PC-9 (cell line): ENCODE data around the gene NGDN. TPM values are rescaled to one million over a fixed set of nuclear protein-coding genes. Genes with fewer than 3 reads are reported as not detected.

ENCODE experiments used
- BruUV-seq: library from RNA; stranded (reverse); fragments of 400-500 nt; replicated peaks from 2 replicates; lab custom pipeline; 2021; lab: Mats Ljungman, UMichigan
- CTCF ChIA-PET: fragments of 300-600 bp; sonication (Branson Sonifier 250); formaldehyde crosslinking; loops from one replicate; lab custom pipeline; 2022; ENCODE audit warnings: antibody characterized with exemption; lab: Charles Lee
- POLR2A ChIA-PET: fragments of 300-600 bp; sonication (Branson Sonifier 250); formaldehyde crosslinking; loops from one replicate; lab custom pipeline; 2022; ENCODE audit warnings: antibody characterized with exemption; ENCODE audit not compliant: unreplicated experiment; lab: Charles Lee
- DNase-seq, 2 experiments: peaks; one replicate each; pipeline versions ENCODE4 v3.0.0 to v3.0.0-alpha.2; 2015 to 2022; ENCODE audit warnings: mixed read lengths in 1 of 2
- H2AFZ ChIP-seq: fragments of 200-600 bp; sonication (generic); 2 replicates; pipeline ENCODE4 v1.8.1; 2017; ENCODE audit warnings: antibody characterized with exemption
- H3F3A ChIP-seq: fragments of 200-600 bp; sonication (generic); 2 replicates; pipeline ENCODE4 v1.8.1; 2017; ENCODE audit warnings: antibody characterized with exemption, mild to moderate bottlenecking, low read depth; ENCODE audit not compliant: insufficient read depth
- H3K27ac ChIP-seq: fragments of 200-600 bp; sonication (generic); 2 replicates; pipeline ENCODE4 v1.6.1; 2016; ENCODE audit warnings: mixed run types
- H3K27me3 ChIP-seq: fragments of 200-600 bp; sonication (generic); 2 replicates; pipeline ENCODE4 v1.6.1; 2016; ENCODE audit warnings: low read depth, mixed run types; ENCODE audit not compliant: insufficient read depth
- H3K36me3 ChIP-seq: fragments of 200-600 bp; sonication (generic); 2 replicates; pipeline ENCODE4 v1.6.1; 2016; ENCODE audit warnings: low read depth, mixed run types
- H3K4me1 ChIP-seq: fragments of 200-600 bp; sonication (generic); replicated peaks from 2 replicates; pipeline ENCODE4 v1.6.1; 2016; ENCODE audit warnings: mixed run types; ENCODE audit not compliant: insufficient read depth
- H3K4me2 ChIP-seq: fragments of 200-600 bp; sonication (generic); 2 replicates; pipeline ENCODE4 v1.6.1; 2017; ENCODE audit warnings: mixed run types
- H3K4me3 ChIP-seq: fragments of 200-600 bp; sonication (generic); 2 replicates; pipeline ENCODE4 v1.6.1; 2016; ENCODE audit warnings: mixed run types
- H3K79me2 ChIP-seq: fragments of 200-600 bp; sonication (generic); 2 replicates; pipeline ENCODE4 v1.6.1; 2017; ENCODE audit warnings: low read depth, mixed run types
- H3K9me2 ChIP-seq: fragments of 200-600 bp; sonication (generic); 2 replicates; pipeline ENCODE4 v1.8.1; 2017; ENCODE audit warnings: mild to moderate bottlenecking; ENCODE audit not compliant: insufficient read depth
- H3K9me3 ChIP-seq: fragments of 200-600 bp; sonication (generic); 2 replicates; pipeline ENCODE4 v1.8.1; 2016; ENCODE audit warnings: low read depth; ENCODE audit not compliant: insufficient read depth
- H4K20me1 ChIP-seq: fragments of 200-600 bp; sonication (generic); 2 replicates; pipeline ENCODE4 v1.8.1; 2017; ENCODE audit not compliant: insufficient read depth
- EZH2 ChIP-seq: fragments of 200-600 bp; sonication (generic); IDR thresholded peaks from 2 replicates; pipeline ENCODE4 v1.8.0; 2017; ENCODE audit warnings: antibody characterized with exemption, low read depth
- intact Hi-C: fragments of 100-400 bp; cut with micrococcal nuclease; formaldehyde crosslinking; loops from one replicate; pipeline ENCODE4 v1.10.0; 2022; ENCODE audit not compliant: unreplicated experiment
- total RNA-seq: library from RNA; stranded (reverse); gene quantifications from 2 replicates; pipeline ENCODE4 v1.2.3, GENCODE V29; 2021
- TF ChIP-seq, protein P1 (sequence below): fragments of 200-600 bp; sonication (generic); conservative IDR thresholded peaks from 2 replicates; pipeline ENCODE4 v1.6.1; 2017; ENCODE audit warnings: mixed run types, antibody characterized with exemption, mild to moderate bottlenecking, moderate library complexity

The NGDN gene
- total RNA-seq, 1 experiment from 2014 or later, result 23.1 TPM

DNA sequence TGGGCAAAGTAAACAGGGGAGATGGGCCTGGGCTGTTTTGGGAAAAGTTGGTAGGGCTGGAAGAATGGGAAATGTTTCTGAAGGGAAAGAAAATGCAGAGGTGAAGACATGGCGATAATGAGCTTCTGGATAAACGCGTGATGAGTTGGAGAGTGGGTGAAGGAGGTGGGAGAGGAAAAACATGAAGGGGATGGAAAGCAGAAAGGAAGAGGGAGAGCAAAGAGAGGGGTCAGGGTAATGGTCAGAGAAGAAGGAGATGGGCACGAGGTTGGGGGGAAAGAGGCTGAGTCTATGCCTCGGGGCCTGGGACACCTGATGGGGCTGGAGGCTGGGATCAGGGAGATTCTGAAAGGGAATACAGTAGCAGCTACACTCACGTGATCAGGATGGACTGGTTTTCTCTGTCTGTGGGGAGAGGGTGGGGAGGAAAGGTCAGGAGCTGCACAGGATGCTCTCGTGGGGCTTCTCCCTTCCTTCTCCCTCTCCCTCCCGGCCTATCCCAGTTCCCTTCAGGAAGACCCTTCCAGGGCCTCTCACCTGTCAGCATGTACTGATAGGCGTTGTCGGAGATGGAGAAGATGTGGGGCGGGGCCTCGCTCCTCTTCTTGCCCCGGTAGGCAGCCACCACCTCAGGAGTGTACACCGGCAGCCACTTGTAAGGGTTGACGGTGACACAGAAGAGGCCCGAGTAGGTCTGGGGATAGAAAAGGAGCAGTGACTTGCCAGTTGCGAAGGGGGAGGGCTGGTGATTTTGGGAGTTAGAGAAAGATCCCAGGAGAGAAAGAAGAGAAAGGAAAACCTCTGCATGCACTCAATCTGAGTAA, 37.2 kb upstream of the NGDN start:
- Histone ChIP-seq H3K4me2 (no peak overlapping the region), H3F3A (no peaks in the 10 kb centered on the region), H3K9me2 (no peaks in the 10 kb centered on the region), H3K27me3 (peaks cover 86% of the 10 kb centered on the region), H3K4me1 (no peaks in the 10 kb centered on the region), H4K20me1 (no peaks in the 10 kb centered on the region), H3K36me3 (no peaks in the 10 kb centered on the region), H3K79me2 (no peaks in the 10 kb centered on the region), H3K4me3 (no peak overlapping the region), H3K27ac (no peak overlapping the region), H3K9me3 (no peaks in the 10 kb centered on the region), H2AFZ (no peak overlapping the region)
- BruUV-seq, result no TSS peak
- ChIA-PET POLR2A (no interaction called here), CTCF (no interaction called here)
- TF ChIP-seq, protein P1, sequence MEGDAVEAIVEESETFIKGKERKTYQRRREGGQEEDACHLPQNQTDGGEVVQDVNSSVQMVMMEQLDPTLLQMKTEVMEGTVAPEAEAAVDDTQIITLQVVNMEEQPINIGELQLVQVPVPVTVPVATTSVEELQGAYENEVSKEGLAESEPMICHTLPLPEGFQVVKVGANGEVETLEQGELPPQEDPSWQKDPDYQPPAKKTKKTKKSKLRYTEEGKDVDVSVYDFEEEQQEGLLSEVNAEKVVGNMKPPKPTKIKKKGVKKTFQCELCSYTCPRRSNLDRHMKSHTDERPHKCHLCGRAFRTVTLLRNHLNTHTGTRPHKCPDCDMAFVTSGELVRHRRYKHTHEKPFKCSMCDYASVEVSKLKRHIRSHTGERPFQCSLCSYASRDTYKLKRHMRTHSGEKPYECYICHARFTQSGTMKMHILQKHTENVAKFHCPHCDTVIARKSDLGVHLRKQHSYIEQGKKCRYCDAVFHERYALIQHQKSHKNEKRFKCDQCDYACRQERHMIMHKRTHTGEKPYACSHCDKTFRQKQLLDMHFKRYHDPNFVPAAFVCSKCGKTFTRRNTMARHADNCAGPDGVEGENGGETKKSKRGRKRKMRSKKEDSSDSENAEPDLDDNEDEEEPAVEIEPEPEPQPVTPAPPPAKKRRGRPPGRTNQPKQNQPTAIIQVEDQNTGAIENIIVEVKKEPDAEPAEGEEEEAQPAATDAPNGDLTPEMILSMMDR, result no peak
- DNase-seq, result no peak
- intact Hi-C loops, result no loop called here

DNA sequence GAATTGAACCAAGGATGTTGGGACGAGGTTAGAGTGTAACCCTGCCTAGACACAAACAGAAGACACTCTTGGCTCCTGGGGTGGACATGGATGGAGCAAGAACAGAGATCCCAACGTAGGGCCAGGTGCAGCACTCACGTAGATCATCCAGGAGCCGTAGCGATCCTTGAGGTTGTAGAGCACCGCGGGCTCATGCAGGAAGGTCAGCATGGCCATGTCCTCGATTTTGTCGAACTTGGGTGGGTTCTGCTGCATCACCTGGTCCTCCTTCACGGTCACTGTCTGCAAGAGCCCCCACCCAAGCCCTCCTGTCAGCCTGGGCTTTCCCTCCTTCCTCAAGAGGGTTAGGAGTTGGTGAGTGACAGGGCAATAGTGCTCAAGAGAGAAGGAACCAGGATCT, 36.6 kb upstream of the NGDN start:
- H3K9me2 ChIP-seq, result no peaks in the 10 kb centered on the region
- H3K4me3 ChIP-seq, result no peak overlapping the region
- DNase-seq, result no peak
- H3K27me3 ChIP-seq, result peaks cover 81% of the 10 kb centered on the region
- no peaks in the 10 kb centered on the region for H3K4me1 ChIP-seq
- TF ChIP-seq, protein P1, result no peak
- TF ChIP-seq EZH2, result no peak
- intact Hi-C loops, result no loop called here
- ChIA-PET POLR2A (no interaction called here), CTCF (no interaction called here)
- H3F3A ChIP-seq, result no peaks in the 10 kb centered on the region
- no peaks in the 10 kb centered on the region for H4K20me1 ChIP-seq
- no peaks in the 10 kb centered on the region for H3K79me2 ChIP-seq
- H3K36me3 ChIP-seq, result no peaks in the 10 kb centered on the region
- no peak overlapping the region for H3K27ac ChIP-seq
- no peaks in the 10 kb centered on the region for H3K9me3 ChIP-seq
- no TSS peak for BruUV-seq
- H3K4me2 ChIP-seq, result no peak overlapping the region
- no peak overlapping the region for H2AFZ ChIP-seq

DNA sequence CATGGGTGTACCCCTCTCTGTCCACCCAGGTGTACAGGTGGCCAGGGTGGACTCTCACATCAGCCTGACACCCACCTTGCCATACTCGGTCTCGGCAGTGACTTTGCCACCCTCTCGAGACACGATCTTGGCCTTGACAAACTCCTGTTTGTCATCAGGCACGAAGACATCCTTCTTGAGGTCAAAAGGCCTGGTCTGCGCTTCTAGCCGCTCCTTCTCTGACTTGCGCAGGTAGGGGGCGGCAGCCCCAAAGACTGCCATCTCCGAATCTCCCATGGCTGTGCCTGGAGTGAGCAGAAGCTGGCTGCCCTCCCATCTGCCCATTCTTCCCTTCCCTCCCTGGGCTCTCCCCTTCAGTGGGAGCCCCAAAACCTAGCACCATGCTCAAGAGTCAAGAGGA, 36.0 kb upstream of the NGDN start:
- Histone ChIP-seq H4K20me1 (no peaks in the 10 kb centered on the region), H3K27me3 (peaks cover 81% of the 10 kb centered on the region), H3K36me3 (no peaks in the 10 kb centered on the region), H3K4me2 (no peak overlapping the region), H3K4me1 (no peaks in the 10 kb centered on the region), H3K9me3 (no peaks in the 10 kb centered on the region), H3K9me2 (no peaks in the 10 kb centered on the region), H3K4me3 (no peak overlapping the region), H3F3A (no peaks in the 10 kb centered on the region), H3K27ac (no peak overlapping the region), H3K79me2 (no peaks in the 10 kb centered on the region), H2AFZ (no peak overlapping the region)
- CTCF ChIA-PET, result no interaction called here
- intact Hi-C loops, result no loop called here
- no peak for TF ChIP-seq EZH2
- TF ChIP-seq, protein P1, result no peak
- DNase-seq, result no peak
- no TSS peak for BruUV-seq
- POLR2A ChIA-PET, result interaction anchor here (0.6 kb wide), 1 partner anchor 232 kb away, joined by 4 read pairs; no protein-coding TSS in a partner anchor
